Memory B cell (primary cell): ENCODE measurements around the gene HNRNPL.
"Not testable (repeated sequence)": the region's sequence is repeated elsewhere in the genome, so short reads cannot be mapped to it uniquely, and the experiment has no call there.

Source experiments
- ATAC-seq: fragments of 150-1000 bp; cut with Tn5 transposase; 2 replicates; pipeline ENCODE4 v1.10.0; 2021; ENCODE audit warnings: low read depth, mild to moderate bottlenecking, moderate library complexity
- DNase-seq, 2 donors: peaks; one replicate each; pipeline ENCODE4 v3.0.0; 2022; ENCODE audit warnings: low spot score in 2 of 2
- H3K27ac Mint-ChIP-seq: one replicate; pipeline ENCODE4 v1.8.0; 2022; ENCODE audit warnings: mild to moderate bottlenecking, moderate library complexity, mixed read lengths
- H3K27me3 Mint-ChIP-seq: one replicate; pipeline ENCODE4 v1.8.0; 2022; ENCODE audit warnings: mixed read lengths
- H3K36me3 Mint-ChIP-seq: one replicate; pipeline ENCODE4 v1.8.0; 2022; ENCODE audit warnings: mild to moderate bottlenecking, mixed read lengths
- H3K4me1 Mint-ChIP-seq: one replicate; pipeline ENCODE4 v1.8.0; 2022; ENCODE audit warnings: mixed read lengths
- H3K4me3 Mint-ChIP-seq: one replicate; pipeline ENCODE4 v1.8.0; 2022; ENCODE audit warnings: mild to moderate bottlenecking, moderate library complexity, mixed read lengths
- H3K9me3 Mint-ChIP-seq: one replicate; pipeline ENCODE4 v1.8.0; 2022; ENCODE audit warnings: mixed read lengths

Gene HNRNPL

GRCh38 chr19:38836159-38836982 lies 13.4 kb downstream of the HNRNPL start:
- peaks cover 17% of the 10 kb centered on the region for H3K36me3 Mint-ChIP-seq
- H3K27ac Mint-ChIP-seq, result no peak overlapping the region
- no peaks in the 10 kb centered on the region for H3K9me3 Mint-ChIP-seq
- DNase-seq, result no peak
- H3K4me3 Mint-ChIP-seq, result no peak overlapping the region
- H3K4me1 Mint-ChIP-seq, result peaks cover 10% of the 10 kb centered on the region
- no peak for ATAC-seq
- H3K27me3 Mint-ChIP-seq, result no peaks in the 10 kb centered on the region

GRCh38 chr19:38834590-38834989 lies 15.2 kb downstream of the HNRNPL start:
- peaks cover 16% of the 10 kb centered on the region for H3K36me3 Mint-ChIP-seq
- H3K27ac Mint-ChIP-seq, result no peak overlapping the region
- H3K9me3 Mint-ChIP-seq, result no peaks in the 10 kb centered on the region

GRCh38 chr19:38834104-38834490 lies 15.7 kb downstream of the HNRNPL start:
- H3K9me3 Mint-ChIP-seq, result no peaks in the 10 kb centered on the region
- no peak overlapping the region for H3K27ac Mint-ChIP-seq
- H3K4me3 Mint-ChIP-seq, result no peak overlapping the region
- H3K36me3 Mint-ChIP-seq, result peaks cover 14% of the 10 kb centered on the region
- DNase-seq (no peak), ATAC-seq (no peak)
- no peaks in the 10 kb centered on the region for H3K27me3 Mint-ChIP-seq
- H3K4me1 Mint-ChIP-seq, result peaks cover 14% of the 10 kb centered on the region

More at GRCh38 chr19:38834590-38834989, 15.2 kb downstream of the HNRNPL start:
- ATAC-seq (no peak), DNase-seq (no peak)
- peaks cover 14% of the 10 kb centered on the region for H3K4me1 Mint-ChIP-seq
- no peak overlapping the region for H3K4me3 Mint-ChIP-seq
- no peaks in the 10 kb centered on the region for H3K27me3 Mint-ChIP-seq

GRCh38 chr19:38833092-38833425 lies 16.7 kb downstream of the HNRNPL start:
- peaks cover 16% of the 10 kb centered on the region for H3K4me1 Mint-ChIP-seq
- peaks cover 11% of the 10 kb centered on the region for H3K36me3 Mint-ChIP-seq
- no peak overlapping the region for H3K4me3 Mint-ChIP-seq
- ATAC-seq (no peak), DNase-seq (no peak)
- H3K27me3 Mint-ChIP-seq, result no peaks in the 10 kb centered on the region
- H3K9me3 Mint-ChIP-seq, result no peaks in the 10 kb centered on the region
- H3K27ac Mint-ChIP-seq, result no peak overlapping the region

- H3K27ac Mint-ChIP-seq, result peak overlapping the region; percentile 89
- peaks cover 16% of the 10 kb centered on the region for H3K4me1 Mint-ChIP-seq
These were observed 18.6 kb downstream of the HNRNPL start for GRCh38 chr19:38831142-38831605.

GRCh38 chr19:38830039-38830733 lies 19.6 kb downstream of the HNRNPL start:
- Mint-ChIP-seq H3K4me3 (peak overlapping the region; percentile 97), H3K27ac (no peak overlapping the region), H3K27me3 (no peaks in the 10 kb centered on the region), H3K4me1 (peaks cover 16% of the 10 kb centered on the region), H3K36me3 (peaks cover 10% of the 10 kb centered on the region), H3K9me3 (no peaks in the 10 kb centered on the region)
- DNase-seq (no peak), ATAC-seq (no peak)

More at GRCh38 chr19:38831142-38831605, 18.6 kb downstream of the HNRNPL start:
- Mint-ChIP-seq H3K36me3 (peaks cover 10% of the 10 kb centered on the region), H3K9me3 (no peaks in the 10 kb centered on the region), H3K4me3 (peak overlapping the region; percentile 97), H3K27me3 (no peaks in the 10 kb centered on the region)
- ATAC-seq (peak; percentile 8), DNase-seq (no peak)

- peak overlapping the region; percentile 27 for H3K4me3 Mint-ChIP-seq
- not testable (repeated sequence) for H3K27ac Mint-ChIP-seq, H3K36me3 Mint-ChIP-seq, DNase-seq, H3K27me3 Mint-ChIP-seq, ATAC-seq, H3K9me3 Mint-ChIP-seq
- peaks cover 19% of the 10 kb centered on the region for H3K4me1 Mint-ChIP-seq
These were observed 20.6 kb downstream of the HNRNPL start for GRCh38 chr19:38829203-38829602.

GRCh38 chr19:38826856-38827551 lies 22.8 kb downstream of the HNRNPL start:
- peaks cover 21% of the 10 kb centered on the region for H3K36me3 Mint-ChIP-seq

GRCh38 chr19:38825936-38826335 lies 23.9 kb downstream of the HNRNPL start:
- H3K9me3 Mint-ChIP-seq, ATAC-seq, H3K27me3 Mint-ChIP-seq, H3K4me3 Mint-ChIP-seq, DNase-seq, H3K27ac Mint-ChIP-seq: not testable (repeated sequence)
- Mint-ChIP-seq H3K36me3 (peaks cover 22% of the 10 kb centered on the region), H3K4me1 (peaks cover 11% of the 10 kb centered on the region)

More at GRCh38 chr19:38826856-38827551, 22.8 kb downstream of the HNRNPL start:
- Mint-ChIP-seq H3K27me3 (no peaks in the 10 kb centered on the region), H3K4me3 (no peak overlapping the region), H3K9me3 (no peaks in the 10 kb centered on the region), H3K27ac (no peak overlapping the region), H3K4me1 (peaks cover 16% of the 10 kb centered on the region)
- ATAC-seq (no peak), DNase-seq (no peak)

GRCh38 chr19:38821230-38821825 lies 28.5 kb downstream of the HNRNPL start:
- H3K27ac Mint-ChIP-seq, ATAC-seq: not testable (repeated sequence)

GRCh38 chr19:38819231-38819920 lies 30.4 kb downstream of the HNRNPL start:
- peaks cover 37% of the 10 kb centered on the region for H3K36me3 Mint-ChIP-seq
- peaks cover 7% of the 10 kb centered on the region for H3K4me1 Mint-ChIP-seq
- ATAC-seq (no peak), DNase-seq (no peak)
- no peak overlapping the region for H3K27ac Mint-ChIP-seq
- H3K27me3 Mint-ChIP-seq, result no peaks in the 10 kb centered on the region
- H3K9me3 Mint-ChIP-seq, result no peaks in the 10 kb centered on the region
- H3K4me3 Mint-ChIP-seq, result no peak overlapping the region

More at GRCh38 chr19:38821230-38821825, 28.5 kb downstream of the HNRNPL start:
- peaks cover 28% of the 10 kb centered on the region for H3K36me3 Mint-ChIP-seq
- H3K4me3 Mint-ChIP-seq, H3K4me1 Mint-ChIP-seq, H3K27me3 Mint-ChIP-seq, DNase-seq, H3K9me3 Mint-ChIP-seq: not testable (repeated sequence)

GRCh38 chr19:38817081-38817480 lies 32.7 kb downstream of the HNRNPL start:
- Mint-ChIP-seq H3K27ac (no peak overlapping the region), H3K4me3 (no peak overlapping the region), H3K4me1 (peaks cover 7% of the 10 kb centered on the region), H3K27me3 (no peaks in the 10 kb centered on the region), H3K9me3 (no peaks in the 10 kb centered on the region), H3K36me3 (peaks cover 29% of the 10 kb centered on the region)
- no peak for DNase-seq
- ATAC-seq, result no peak

GRCh38 chr19:38816131-38816750 lies 33.5 kb downstream of the HNRNPL start:
- no peak for DNase-seq
- Mint-ChIP-seq H3K4me1 (peaks cover 7% of the 10 kb centered on the region), H3K27me3 (no peaks in the 10 kb centered on the region), H3K9me3 (no peaks in the 10 kb centered on the region), H3K36me3 (peaks cover 29% of the 10 kb centered on the region), H3K4me3 (no peak overlapping the region), H3K27ac (no peak overlapping the region)
- ATAC-seq, result no peak
